Erythroblast (primary cell): ENCODE data around the gene PIGS.

Source experiments
- GATA1 ChIP-seq: IDR thresholded peaks from 2 replicates; pipeline ENCODE4 v1.6.1; 2011; ENCODE audit warnings: low read depth, mild to moderate bottlenecking, control low read depth, low read length, moderate library complexity
- POLR2A ChIP-seq: IDR thresholded peaks from 2 replicates; pipeline ENCODE4 v1.6.1; 2011; ENCODE audit warnings: mild to moderate bottlenecking, low read length

DNA sequence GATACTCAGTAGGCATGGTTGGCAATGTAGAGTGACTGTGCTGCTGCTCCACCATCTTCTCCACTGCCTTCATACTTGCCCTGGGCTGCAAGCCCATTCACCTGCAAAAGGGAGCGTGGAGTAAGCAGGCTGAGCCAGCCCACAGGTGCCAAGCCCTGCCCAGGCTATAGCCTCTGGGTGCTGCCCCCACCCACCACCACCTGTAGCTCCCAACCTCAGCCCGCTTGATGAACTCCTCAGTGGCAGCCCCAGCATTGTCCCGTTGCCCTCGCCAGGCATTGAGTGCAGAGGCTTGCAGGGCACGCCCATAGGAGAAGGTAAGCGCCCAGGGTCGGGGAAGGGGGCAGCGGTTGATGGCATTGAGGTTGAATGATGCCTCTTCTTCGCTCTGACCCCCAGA lies 2.2 kb upstream of the PIGS start:
- TF ChIP-seq POLR2A (no peak), GATA1 (no peak)
